Trophoblast cell (in vitro differentiated cells and primary cell): ENCODE data around the gene CARD14.

Experiments used
- DNase-seq, 2 donors: peaks; one replicate each; pipeline ENCODE4 v3.0.0-alpha.2; 2016
- H2AFZ ChIP-seq: 2 replicates; pipeline ENCODE4 v1.6.1; 2013; ENCODE audit warnings: low read length, moderate library complexity, mild to moderate bottlenecking; ENCODE audit not compliant: insufficient read depth, poor library complexity
- H2AK5ac ChIP-seq: 2 replicates; pipeline ENCODE4 v1.6.1; 2013; ENCODE audit warnings: mild to moderate bottlenecking, low read length
- H2BK120ac ChIP-seq: 2 replicates; pipeline ENCODE4 v1.6.1; 2013; ENCODE audit warnings: low read length, mild to moderate bottlenecking, moderate library complexity; ENCODE audit not compliant: insufficient read depth, poor library complexity
- H2BK12ac ChIP-seq: 2 replicates; pipeline ENCODE4 v1.6.1; 2013; ENCODE audit warnings: mild to moderate bottlenecking, low read length, moderate library complexity
- H2BK5ac ChIP-seq: 2 replicates; pipeline ENCODE4 v1.6.1; 2013; ENCODE audit warnings: low read length, low read depth, moderate library complexity, mild to moderate bottlenecking; ENCODE audit not compliant: poor library complexity
- H3K14ac ChIP-seq: 2 replicates; pipeline ENCODE4 v1.6.1; 2013; ENCODE audit warnings: mild to moderate bottlenecking, low read length
- H3K18ac ChIP-seq: 2 replicates; pipeline ENCODE4 v1.6.1; 2013; ENCODE audit warnings: mild to moderate bottlenecking, low read length
- H3K23ac ChIP-seq: 2 replicates; pipeline ENCODE4 v1.6.1; 2013; ENCODE audit warnings: low read length
- H3K27ac ChIP-seq: 2 replicates; pipeline ENCODE4 v1.5.1; 2013; ENCODE audit warnings: low read depth, mild to moderate bottlenecking, inconsistent platforms, low read length, moderate library complexity
- H3K27me3 ChIP-seq: 2 replicates; pipeline ENCODE4 v1.6.1; 2013; ENCODE audit warnings: inconsistent platforms, mild to moderate bottlenecking, low read length, moderate library complexity; ENCODE audit not compliant: insufficient read depth
- H3K36me3 ChIP-seq, 2 experiments: 1 replicate in 1 of 2; 2 replicates in 1 of 2; pipeline ENCODE4 v1.6.1; 2013; ENCODE audit warnings: low read length in 2 of 2, mild to moderate bottlenecking in 2 of 2, moderate library complexity in 1 of 2; ENCODE audit not compliant: insufficient read depth in 2 of 2, control insufficient read depth in 1 of 2
- H3K4ac ChIP-seq: 2 replicates; pipeline ENCODE4 v1.6.1; 2013; ENCODE audit warnings: low read depth, mild to moderate bottlenecking, low read length, moderate library complexity
- H3K4me1 ChIP-seq, 2 experiments: 1 replicate in 1 of 2; 2 replicates in 1 of 2; pipeline ENCODE4 v1.6.1; 2013; ENCODE audit warnings: low read length in 2 of 2, mild to moderate bottlenecking in 2 of 2, moderate library complexity in 1 of 2; ENCODE audit not compliant: insufficient read depth in 2 of 2, control insufficient read depth in 1 of 2
- H3K4me2 ChIP-seq: 2 replicates; pipeline ENCODE4 v1.6.1; 2013; ENCODE audit warnings: inconsistent platforms, mild to moderate bottlenecking, low read length, moderate library complexity
- H3K4me3 ChIP-seq: 2 replicates; pipeline ENCODE4 v1.5.1; 2013; ENCODE audit warnings: mild to moderate bottlenecking, low read depth, low read length, inconsistent platforms
- H3K79me1 ChIP-seq: one replicate; pipeline ENCODE4 v1.6.1; 2013; ENCODE audit warnings: low read length
- H3K79me2 ChIP-seq: 2 replicates; pipeline ENCODE4 v1.6.1; 2013; ENCODE audit warnings: low read length, mild to moderate bottlenecking; ENCODE audit not compliant: control insufficient read depth, insufficient read depth, poor library complexity
- H3K9ac ChIP-seq: 2 replicates; pipeline ENCODE4 v1.6.1; 2013; ENCODE audit warnings: mild to moderate bottlenecking, low read length
- H3K9me3 ChIP-seq: 2 replicates; pipeline ENCODE4 v1.6.1; 2013; ENCODE audit warnings: low read depth, mild to moderate bottlenecking, control low read depth, inconsistent platforms, low read length; ENCODE audit not compliant: insufficient read depth
- H4K12ac ChIP-seq: 2 replicates; pipeline ENCODE4 v1.6.1; 2013; ENCODE audit warnings: low read depth, mild to moderate bottlenecking, low read length, moderate library complexity
- H4K8ac ChIP-seq: 2 replicates; pipeline ENCODE4 v1.6.1; 2013; ENCODE audit warnings: low read depth, mild to moderate bottlenecking, low read length, moderate library complexity
- H4K91ac ChIP-seq: one replicate; pipeline ENCODE4 v1.6.1; 2013; ENCODE audit warnings: low read depth, mild to moderate bottlenecking, low read length, moderate library complexity
- WGBS: extraction: QIAGEN DNeasy Blood & Tissue Kit; methylation state at CpG from one replicate; pipeline ENCODE4 v1.1.7; 2013; ENCODE audit warnings: missing lambda C conversion rate; ENCODE audit not compliant: insufficient read length, insufficient coverage; ENCODE audit errors: extremely low coverage; 5-methylcytosine and 5-hydroxymethylcytosine counted together

The CARD14 gene

DNA sequence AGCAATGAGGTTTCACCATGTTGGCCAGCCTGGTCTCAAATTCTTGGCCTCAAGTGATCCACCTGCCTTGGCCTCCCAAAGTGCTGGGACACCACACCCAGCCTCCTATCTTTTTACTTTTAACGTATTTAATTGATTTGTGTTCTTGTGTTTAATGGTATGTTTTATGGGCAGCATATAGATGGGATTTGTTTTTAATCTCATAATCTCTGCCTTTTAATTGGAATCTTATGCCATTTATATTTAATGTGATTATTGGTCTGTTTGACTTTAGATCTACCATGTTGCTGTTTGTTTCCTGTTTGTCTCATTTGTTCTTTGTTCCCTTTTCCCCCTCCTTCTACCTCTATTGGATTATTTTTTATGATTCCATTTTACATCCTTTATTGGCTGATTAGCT is 62.6 kb downstream of the CARD14 start:
- no peak overlapping the region for H2BK12ac ChIP-seq
- no peaks in the 10 kb centered on the region for H3K79me2 ChIP-seq
- peaks cover 33 to 34% of the 10 kb centered on the region in 2 experiments for H3K36me3 ChIP-seq
- H2AFZ ChIP-seq, result no peak overlapping the region
- H3K27ac ChIP-seq, result no peak overlapping the region
- no peak overlapping the region for H2BK120ac ChIP-seq
- H3K14ac ChIP-seq, result no peak overlapping the region
- H4K91ac ChIP-seq, result no peak overlapping the region
- no peak overlapping the region for H3K4ac ChIP-seq
- no peak overlapping the region for H4K8ac ChIP-seq
- DNase-seq, result no peak
- H3K18ac ChIP-seq, result no peak overlapping the region
- no peaks in the 10 kb centered on the region for H3K79me1 ChIP-seq
- no peak overlapping the region for H2BK5ac ChIP-seq
- no peak overlapping the region for H3K23ac ChIP-seq
- no peak overlapping the region for H2AK5ac ChIP-seq
- H3K4me3 ChIP-seq, result no peak overlapping the region
- H3K9ac ChIP-seq, result no peak overlapping the region
- no peak overlapping the region for H3K4me2 ChIP-seq
- peaks cover 5% of the 10 kb centered on the region for H3K9me3 ChIP-seq
- no peak overlapping the region for H4K12ac ChIP-seq
- H3K27me3 ChIP-seq, result no peaks in the 10 kb centered on the region
- no peaks in the 10 kb centered on the region for H3K4me1 ChIP-seq
- no CpG with 5 or more reads among the region's 1 CpG for WGBS

DNA sequence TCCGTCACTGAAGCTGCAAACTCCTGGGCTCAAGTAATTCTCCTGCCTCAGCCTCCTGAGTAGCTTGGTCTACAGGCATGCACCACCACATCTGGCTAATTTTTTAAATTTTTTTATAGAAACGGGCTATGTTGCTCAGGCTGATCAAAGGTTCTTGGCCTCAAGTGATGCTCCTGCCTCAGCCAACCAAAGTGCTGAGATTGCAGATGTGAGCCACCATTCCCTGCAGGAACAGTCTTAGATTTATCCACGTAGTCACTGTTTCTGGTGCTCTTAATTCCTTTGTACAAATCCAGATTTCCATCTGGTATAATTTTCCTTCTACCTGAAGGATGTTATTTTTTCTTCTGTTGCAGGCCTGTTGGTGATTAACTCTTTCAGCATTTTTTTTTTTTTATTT is 63.4 kb downstream of the CARD14 start:
- peaks cover 34% of the 10 kb centered on the region in 2 experiments for H3K36me3 ChIP-seq
- no peak overlapping the region for H3K9ac ChIP-seq
- no peak overlapping the region for H3K18ac ChIP-seq
- no peak overlapping the region for H3K27ac ChIP-seq
- no peak overlapping the region for H3K4ac ChIP-seq
- peak in 1 of 2 donors; percentile 37 for DNase-seq
- H3K79me2 ChIP-seq, result no peaks in the 10 kb centered on the region
- WGBS, result no CpG with 5 or more reads among the region's 3 CpGs
- no peak overlapping the region for H2BK12ac ChIP-seq
- no peaks in the 10 kb centered on the region for H3K4me1 ChIP-seq
- H3K9me3 ChIP-seq, result peaks cover 3% of the 10 kb centered on the region
- no peak overlapping the region for H3K4me3 ChIP-seq
- no peak overlapping the region for H4K91ac ChIP-seq
- no peak overlapping the region for H4K12ac ChIP-seq
- H3K27me3 ChIP-seq, result no peaks in the 10 kb centered on the region
- H4K8ac ChIP-seq, result no peak overlapping the region
- H2BK5ac ChIP-seq, result no peak overlapping the region
- no peak overlapping the region for H3K14ac ChIP-seq
- H3K4me2 ChIP-seq, result no peak overlapping the region
- no peak overlapping the region for H3K23ac ChIP-seq
- no peak overlapping the region for H2BK120ac ChIP-seq
- no peak overlapping the region for H2AK5ac ChIP-seq
- H3K79me1 ChIP-seq, result no peaks in the 10 kb centered on the region
- H2AFZ ChIP-seq, result no peak overlapping the region

DNA sequence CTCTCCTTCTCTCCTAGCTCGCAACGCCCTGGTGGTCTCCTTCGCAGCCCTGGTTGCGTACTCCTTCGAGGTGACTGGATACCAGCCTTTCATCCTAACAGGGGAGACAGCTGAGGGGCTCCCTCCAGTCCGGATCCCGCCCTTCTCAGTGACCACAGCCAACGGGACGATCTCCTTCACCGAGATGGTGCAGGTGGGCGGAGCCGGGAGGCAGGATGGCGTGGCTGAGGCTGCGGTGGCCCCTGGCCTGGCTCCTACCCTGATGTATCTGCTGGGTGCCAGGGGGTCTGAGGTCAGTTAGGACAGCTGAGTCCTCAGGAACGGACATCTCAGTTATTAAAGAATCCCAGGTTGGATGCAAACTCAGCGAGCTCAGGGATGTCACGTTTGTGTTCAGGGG is 67.1 kb downstream of the CARD14 start:
- Histone ChIP-seq H3K4ac (no peak overlapping the region), H3K4me2 (no peak overlapping the region), H3K4me3 (no peak overlapping the region), H4K12ac (no peak overlapping the region), H3K27me3 (no peaks in the 10 kb centered on the region), H4K8ac (no peak overlapping the region), H3K79me2 (no peaks in the 10 kb centered on the region), H3K23ac (no peak overlapping the region), H3K14ac (no peak overlapping the region), H2BK12ac (no peak overlapping the region), H2BK120ac (no peak overlapping the region), H3K9me3 (peaks cover 3% of the 10 kb centered on the region), H3K18ac (no peak overlapping the region), H3K36me3 (peaks cover 34 to 41% of the 10 kb centered on the region in 2 experiments), H3K79me1 (no peaks in the 10 kb centered on the region), H2AK5ac (no peak overlapping the region), H2AFZ (no peak overlapping the region), H4K91ac (no peak overlapping the region), H3K4me1 (no peaks in the 10 kb centered on the region), H3K9ac (no peak overlapping the region), H2BK5ac (no peak overlapping the region), H3K27ac (no peak overlapping the region)
- no CpG with 5 or more reads among the region's 17 CpGs for WGBS
- no peak for DNase-seq

DNA sequence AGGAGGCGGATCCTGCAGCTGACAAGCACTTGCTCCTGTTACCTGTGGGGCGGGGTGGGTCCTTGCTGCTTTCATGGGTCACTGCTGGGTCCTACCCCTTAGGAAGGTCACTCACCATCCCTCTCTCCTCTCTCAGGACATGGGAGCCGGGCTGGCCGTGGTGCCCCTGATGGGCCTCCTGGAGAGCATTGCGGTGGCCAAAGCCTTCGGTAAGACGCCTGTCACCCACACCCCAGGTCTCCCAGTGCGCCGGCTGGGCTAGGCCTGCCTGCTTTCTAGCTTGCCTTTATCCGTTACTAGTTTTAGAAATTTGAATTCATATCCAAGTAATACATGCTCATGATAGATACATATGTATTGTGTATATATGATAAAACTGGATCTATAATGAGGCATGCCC is 67.6 kb downstream of the CARD14 start:
- H4K12ac ChIP-seq, result no peak overlapping the region
- no peak overlapping the region for H2BK120ac ChIP-seq
- H2BK5ac ChIP-seq, result no peak overlapping the region
- no peak overlapping the region for H4K91ac ChIP-seq
- H3K23ac ChIP-seq, result no peak overlapping the region
- no peak overlapping the region for H3K4me2 ChIP-seq
- no peak overlapping the region for H3K4me3 ChIP-seq
- H2BK12ac ChIP-seq, result no peak overlapping the region
- no peak overlapping the region for H2AFZ ChIP-seq
- no peaks in the 10 kb centered on the region for H3K9me3 ChIP-seq
- no peaks in the 10 kb centered on the region for H3K4me1 ChIP-seq
- no peak overlapping the region for H3K9ac ChIP-seq
- no peak overlapping the region for H2AK5ac ChIP-seq
- H3K18ac ChIP-seq, result no peak overlapping the region
- H3K36me3 ChIP-seq, result peaks cover 38 to 43% of the 10 kb centered on the region in 2 experiments
- H3K27ac ChIP-seq, result no peak overlapping the region
- no peaks in the 10 kb centered on the region for H3K27me3 ChIP-seq
- DNase-seq, result no peak
- H3K79me2 ChIP-seq, result no peaks in the 10 kb centered on the region
- WGBS, result no CpG with 5 or more reads among the region's 10 CpGs
- no peak overlapping the region for H4K8ac ChIP-seq
- no peak overlapping the region for H3K14ac ChIP-seq
- no peak overlapping the region for H3K4ac ChIP-seq
- H3K79me1 ChIP-seq, result no peaks in the 10 kb centered on the region
